ENCODE measurements around the gene SH2D1B.

The SH2D1B gene

DNA sequence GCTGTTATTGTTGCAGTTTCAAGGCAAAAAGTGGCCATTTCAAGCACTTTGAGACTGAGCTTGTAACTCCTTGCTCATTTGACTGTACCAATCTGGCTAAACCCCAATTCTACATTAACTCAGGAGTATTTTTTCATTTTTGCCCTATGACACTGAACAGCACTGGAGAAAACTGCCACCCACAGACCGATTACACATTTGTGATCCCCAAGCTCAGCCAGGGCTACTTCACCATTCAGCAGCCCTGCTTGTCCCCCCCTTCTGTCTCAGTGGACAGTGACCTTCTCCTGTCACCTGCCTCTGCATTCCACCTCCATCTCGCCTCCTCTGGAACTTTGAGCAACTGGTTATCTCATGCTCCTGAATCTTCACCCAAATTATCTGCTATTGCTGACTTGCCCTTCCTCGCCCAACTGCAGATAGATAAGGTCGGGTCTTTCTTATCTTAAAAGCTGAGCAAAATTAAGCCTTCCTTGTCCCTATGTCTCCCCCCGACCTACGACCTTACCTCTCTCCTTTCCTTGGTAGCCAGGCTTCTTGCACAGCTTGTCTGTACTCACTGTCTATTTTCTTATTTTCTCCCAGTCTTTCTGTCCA, 60.6 kb downstream of the SH2D1B start:
- no peaks in the 10 kb centered on the region for H3F3A ChIP-seq (ENCODE audit: insufficient read depth, low read length)
- no peak for TF ChIP-seq EZH2 (IDR thresholded peaks at IDR 0.05; ENCODE audit: borderline replicate concordance, low read length)
- no peak for TF ChIP-seq CTCF (IDR thresholded peaks at IDR 0.05; ENCODE audit: low read length)
- H3K36me3 ChIP-seq (ENCODE audit: insufficient read depth, low read length) = no peaks in the 10 kb centered on the region
- no peak overlapping the region for H3K9ac ChIP-seq (ENCODE audit: low read length)
- H4K20me1 ChIP-seq (ENCODE audit: insufficient read depth, low read length) = no peaks in the 10 kb centered on the region
- H2AFZ ChIP-seq (ENCODE audit: low read length) = no peak overlapping the region
- no peaks in the 10 kb centered on the region for H3K27me3 ChIP-seq (ENCODE audit: insufficient read depth, low read length)
- no peaks in the 10 kb centered on the region for H3K4me1 ChIP-seq (ENCODE audit: insufficient read depth, low read length, severe bottlenecking)
- H3K27ac ChIP-seq (ENCODE audit: low read depth, low read length, poor library complexity, severe bottlenecking) = no peak overlapping the region
- H3K9me2 ChIP-seq (ENCODE audit: low read depth, low read length) = no peaks in the 10 kb centered on the region
- H3K9me3 ChIP-seq (ENCODE audit: low read length) = no peaks in the 10 kb centered on the region
- H3K4me3 ChIP-seq (ENCODE audit: low read depth, low read length, poor library complexity, severe bottlenecking) = no peak overlapping the region
- H3K79me2 ChIP-seq (ENCODE audit: insufficient read depth, low read length) = no peaks in the 10 kb centered on the region
- no peak overlapping the region for H3K4me2 ChIP-seq (ENCODE audit: low read length)

DNA sequence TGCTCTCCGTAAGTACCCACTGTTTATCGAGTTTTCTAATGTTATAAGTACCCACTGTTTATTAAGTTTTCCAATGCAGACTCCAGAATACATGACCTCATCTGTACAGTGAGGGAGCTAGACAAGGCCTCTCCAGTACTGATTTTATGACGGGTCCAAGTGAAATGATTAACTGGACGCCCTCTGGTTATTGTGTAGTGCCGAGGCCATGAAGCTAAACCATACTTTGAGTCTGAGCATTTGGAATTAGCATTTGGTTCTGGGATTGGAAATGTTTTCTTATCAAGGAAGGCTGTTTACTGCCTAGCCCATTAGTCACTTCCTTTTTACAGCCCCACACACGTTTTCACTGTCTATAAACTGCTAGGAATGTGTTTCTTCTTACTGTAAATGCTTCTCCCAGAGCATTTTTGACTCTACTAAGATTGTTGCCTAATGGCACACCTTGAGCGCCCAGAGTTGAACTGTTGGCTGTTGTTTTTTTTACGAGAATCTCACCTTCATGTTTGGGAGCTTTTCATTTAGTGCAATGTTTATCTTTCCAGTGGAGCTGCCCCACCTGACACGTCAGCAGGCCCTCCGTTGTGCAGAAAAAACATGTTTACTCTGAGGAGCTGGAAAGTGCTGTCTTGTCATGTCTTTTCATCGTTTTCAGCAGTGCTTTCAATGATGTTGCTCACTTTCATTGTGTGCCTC, 62.2 kb downstream of the SH2D1B start:
- Histone ChIP-seq H3K36me3 (ENCODE audit: insufficient read depth, low read length) (no peaks in the 10 kb centered on the region), H3K27ac (ENCODE audit: low read depth, low read length, poor library complexity, severe bottlenecking) (no peak overlapping the region), H4K20me1 (ENCODE audit: insufficient read depth, low read length) (no peaks in the 10 kb centered on the region), H3K9me2 (ENCODE audit: low read depth, low read length) (no peaks in the 10 kb centered on the region), H3K9me3 (ENCODE audit: low read length) (no peaks in the 10 kb centered on the region), H3K4me1 (ENCODE audit: insufficient read depth, low read length, severe bottlenecking) (no peaks in the 10 kb centered on the region), H3K4me3 (ENCODE audit: low read depth, low read length, poor library complexity, severe bottlenecking) (no peak overlapping the region), H3K4me2 (ENCODE audit: low read length) (no peak overlapping the region), H3K27me3 (ENCODE audit: insufficient read depth, low read length) (no peaks in the 10 kb centered on the region), H3F3A (ENCODE audit: insufficient read depth, low read length) (no peaks in the 10 kb centered on the region), H2AFZ (ENCODE audit: low read length) (no peak overlapping the region), H3K79me2 (ENCODE audit: insufficient read depth, low read length) (no peaks in the 10 kb centered on the region), H3K9ac (ENCODE audit: low read length) (no peak overlapping the region)
- no peak for TF ChIP-seq CTCF (IDR thresholded peaks at IDR 0.05; ENCODE audit: low read length)

DNA sequence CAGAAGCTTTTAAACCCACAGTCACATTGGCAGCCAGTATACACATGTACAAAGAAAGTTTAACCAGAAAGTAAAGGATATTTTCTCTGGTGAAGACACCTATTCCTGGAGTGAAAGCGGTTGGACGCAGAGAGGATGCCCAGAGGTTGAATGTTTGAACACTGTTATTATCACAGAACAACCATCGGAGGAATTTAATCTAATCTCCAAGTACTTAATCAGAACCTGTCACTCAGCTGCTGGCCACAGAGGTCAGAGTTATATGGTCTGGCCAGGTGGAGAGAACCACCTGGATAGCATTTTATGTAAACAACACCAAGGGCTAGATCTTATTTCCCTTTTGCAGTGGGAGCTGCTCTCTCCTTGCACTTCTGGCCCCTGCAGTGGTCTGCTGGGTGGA, 64.7 kb downstream of the SH2D1B start:
- H3K27ac ChIP-seq (ENCODE audit: low read depth, low read length, poor library complexity, severe bottlenecking) = no peak overlapping the region
- H3F3A ChIP-seq (ENCODE audit: insufficient read depth, low read length) = no peaks in the 10 kb centered on the region
- H2AFZ ChIP-seq (ENCODE audit: low read length) = no peak overlapping the region
- H3K4me3 ChIP-seq (ENCODE audit: low read depth, low read length, poor library complexity, severe bottlenecking) = no peak overlapping the region
- H3K9me3 ChIP-seq (ENCODE audit: low read length) = no peaks in the 10 kb centered on the region
- H4K20me1 ChIP-seq (ENCODE audit: insufficient read depth, low read length) = no peaks in the 10 kb centered on the region
- no peaks in the 10 kb centered on the region for H3K36me3 ChIP-seq (ENCODE audit: insufficient read depth, low read length)
- no peak overlapping the region for H3K4me2 ChIP-seq (ENCODE audit: low read length)
- no peaks in the 10 kb centered on the region for H3K79me2 ChIP-seq (ENCODE audit: insufficient read depth, low read length)
- H3K9me2 ChIP-seq (ENCODE audit: low read depth, low read length) = no peaks in the 10 kb centered on the region
- H3K4me1 ChIP-seq (ENCODE audit: insufficient read depth, low read length, severe bottlenecking) = no peaks in the 10 kb centered on the region
- no peaks in the 10 kb centered on the region for H3K27me3 ChIP-seq (ENCODE audit: insufficient read depth, low read length)
- no peak overlapping the region for H3K9ac ChIP-seq (ENCODE audit: low read length)
- TF ChIP-seq CTCF (IDR thresholded peaks at IDR 0.05; ENCODE audit: low read length) (no peak), EZH2 (IDR thresholded peaks at IDR 0.05; ENCODE audit: borderline replicate concordance, low read length) (no peak)

All from OCI-LY1 (cell line).